Measurements from ENCODE around the gene HSF2BP.
"Not testable (repeated sequence)": the region's sequence is repeated elsewhere in the genome, so short reads cannot be mapped to it uniquely, and the experiment has no call there.

HSF2BP gene

DNA sequence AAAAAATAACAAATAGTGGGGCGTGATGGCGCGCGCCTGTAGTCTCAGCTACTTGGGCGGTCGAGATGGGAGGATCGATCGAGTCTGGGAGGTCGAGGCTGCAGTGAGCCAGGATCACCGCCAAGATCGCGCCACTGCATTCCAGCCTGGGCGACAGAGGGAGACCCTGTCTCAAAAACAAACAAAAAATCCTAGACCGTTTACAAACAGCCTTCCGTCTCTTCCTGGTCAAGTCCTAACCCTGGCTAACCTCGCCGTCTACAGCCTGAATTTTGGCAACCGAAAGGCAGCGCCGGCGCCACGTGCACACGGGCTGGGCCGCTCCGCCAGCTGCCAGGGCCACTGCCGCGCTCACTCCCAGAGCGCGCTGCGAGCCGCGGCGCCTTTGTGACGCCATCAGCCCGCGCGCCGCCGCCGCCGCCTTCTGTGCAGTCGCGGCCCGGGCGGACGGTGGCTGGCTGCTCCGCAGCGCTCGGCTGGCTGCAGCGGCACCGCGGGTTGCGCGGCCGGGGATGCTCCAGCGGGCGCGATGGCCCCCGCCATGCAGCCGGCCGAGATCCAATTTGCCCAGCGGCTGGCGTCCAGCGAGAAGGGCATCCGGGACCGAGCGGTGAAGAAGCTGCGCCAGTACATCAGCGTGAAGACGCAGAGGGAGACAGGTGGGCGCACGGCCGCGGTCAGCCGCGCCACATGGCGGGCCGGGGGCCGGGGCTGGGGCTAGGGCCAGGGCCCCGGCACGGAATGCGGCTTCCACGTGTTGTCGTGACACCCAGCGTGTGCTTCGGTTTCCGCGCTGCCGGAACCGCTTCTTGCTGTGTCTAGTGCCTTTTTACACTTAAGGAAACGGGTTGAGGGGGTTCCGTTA, at the start of gene HSF2BP, which contains the start of gene RRP1B:
Gene HSF2BP (minus strand): TSS at position 353 of the 865 bp plus-strand sequence. CDS start 1,392 bp downstream, outside the sequence.
Gene RRP1B (plus strand): TSS at position 425 of the 865 bp plus-strand sequence. CDS start 105 bp downstream, at position 530.
- peak; percentile 86 for DNase-seq (ENCODE audit: low read depth)

DNA sequence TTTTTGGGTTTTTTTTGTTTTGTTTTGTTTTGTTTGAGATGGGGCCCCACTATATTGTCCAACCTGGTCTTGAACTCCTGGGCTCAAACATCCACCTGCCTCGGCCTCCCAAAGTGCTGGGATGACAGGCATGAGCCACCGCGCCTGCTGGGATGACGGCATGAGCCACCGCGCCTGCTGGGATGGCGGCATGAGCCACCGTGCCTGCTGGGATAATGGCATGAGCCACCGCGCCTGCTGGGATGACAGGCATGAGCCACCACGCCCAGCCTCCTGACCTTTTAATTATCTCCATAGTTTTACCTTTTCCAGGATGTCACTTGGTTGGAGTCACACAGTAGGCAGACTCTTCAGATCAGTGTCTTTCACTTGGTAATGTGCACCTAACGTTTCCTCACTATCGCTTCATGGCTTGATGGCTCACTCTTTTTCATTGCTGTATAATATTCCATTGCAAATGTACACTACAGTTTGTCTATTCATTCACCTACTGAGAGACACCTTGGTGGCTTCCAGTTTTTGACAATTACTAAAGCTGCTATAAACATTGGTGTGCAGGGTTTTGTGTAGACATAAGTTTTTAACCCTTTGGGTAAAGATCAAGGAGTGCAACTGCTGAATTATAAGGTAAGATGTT, 49.6 kb upstream of the HSF2BP start:
- DNase-seq (ENCODE audit: low read depth) = no peak

DNA sequence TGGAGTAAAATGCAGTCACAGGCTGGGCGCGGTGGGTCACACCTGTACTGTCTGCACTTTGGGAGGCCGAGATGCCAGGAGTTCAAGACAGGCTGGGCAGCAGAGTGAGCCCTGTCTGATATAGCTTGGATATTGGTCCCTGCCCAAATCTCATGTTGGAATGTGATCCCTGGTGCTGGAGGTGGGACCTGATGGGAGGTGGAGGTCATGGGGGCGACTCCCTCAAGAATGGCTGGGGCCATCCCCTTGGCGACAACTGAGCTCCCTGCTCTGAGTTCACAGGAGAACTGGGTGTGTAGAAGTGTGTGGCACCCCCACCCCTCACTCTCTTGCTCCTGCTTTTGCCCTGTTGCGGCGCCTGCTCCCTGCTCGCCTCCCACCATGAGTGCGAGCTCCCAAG, 48.2 kb upstream of the HSF2BP start:
- DNase-seq (ENCODE audit: low read depth) = no peak

DNA sequence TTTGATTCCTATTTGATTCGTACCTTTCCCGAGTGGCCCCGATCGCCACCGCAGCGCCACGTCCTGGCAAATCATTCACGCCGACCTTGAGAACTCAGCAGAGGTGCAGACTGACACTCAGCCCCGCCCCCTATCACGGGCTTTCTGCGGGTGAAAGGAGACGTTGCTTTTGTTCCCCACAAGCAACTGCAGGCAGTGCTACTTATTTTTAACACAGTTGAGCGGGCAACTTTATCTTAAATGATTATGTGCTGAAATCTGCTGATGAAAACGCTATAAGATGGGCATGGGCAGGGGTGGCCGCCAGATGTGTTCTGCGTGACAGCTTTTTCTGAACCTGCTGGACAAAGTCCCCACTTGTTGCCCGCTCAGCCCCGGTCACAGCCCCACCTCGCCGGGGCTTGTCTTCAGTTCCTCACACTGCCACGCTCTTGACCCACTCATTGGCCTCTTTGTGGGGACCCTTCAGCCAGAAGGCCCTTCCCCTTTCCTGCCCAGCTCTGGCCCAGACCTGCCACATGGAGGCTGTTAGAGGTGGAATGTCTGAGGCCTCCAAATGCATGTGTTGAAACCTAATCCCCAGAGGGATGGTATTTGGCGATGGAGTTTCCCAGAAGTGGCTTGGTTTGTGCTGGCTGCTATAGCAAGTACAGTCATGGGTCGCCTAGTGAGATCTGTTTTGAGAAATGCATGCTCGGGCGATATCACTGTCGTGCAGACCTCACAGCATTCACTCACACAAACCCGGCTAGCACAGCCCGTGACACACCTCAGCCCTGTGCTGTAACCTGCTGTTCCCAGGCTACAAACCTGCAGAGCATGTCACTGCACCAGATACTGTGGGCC, 44.0 kb upstream of the HSF2BP start:
- DNase-seq (ENCODE audit: low read depth) = peak; percentile 18

DNA sequence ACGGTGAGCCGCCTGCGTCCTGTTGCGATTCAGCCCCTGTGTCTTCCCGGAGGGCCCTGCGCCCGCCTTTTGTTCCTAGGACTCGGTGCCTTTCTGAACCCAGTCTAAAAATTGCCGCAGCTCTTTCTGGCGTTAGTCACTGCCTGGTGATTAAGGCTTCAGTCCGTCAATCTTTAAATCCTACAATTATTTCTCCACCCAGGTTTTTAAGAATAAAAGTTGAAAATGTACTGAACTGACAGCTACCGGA, 43.4 kb upstream of the HSF2BP start:
- no peak for DNase-seq (ENCODE audit: low read depth)

DNA sequence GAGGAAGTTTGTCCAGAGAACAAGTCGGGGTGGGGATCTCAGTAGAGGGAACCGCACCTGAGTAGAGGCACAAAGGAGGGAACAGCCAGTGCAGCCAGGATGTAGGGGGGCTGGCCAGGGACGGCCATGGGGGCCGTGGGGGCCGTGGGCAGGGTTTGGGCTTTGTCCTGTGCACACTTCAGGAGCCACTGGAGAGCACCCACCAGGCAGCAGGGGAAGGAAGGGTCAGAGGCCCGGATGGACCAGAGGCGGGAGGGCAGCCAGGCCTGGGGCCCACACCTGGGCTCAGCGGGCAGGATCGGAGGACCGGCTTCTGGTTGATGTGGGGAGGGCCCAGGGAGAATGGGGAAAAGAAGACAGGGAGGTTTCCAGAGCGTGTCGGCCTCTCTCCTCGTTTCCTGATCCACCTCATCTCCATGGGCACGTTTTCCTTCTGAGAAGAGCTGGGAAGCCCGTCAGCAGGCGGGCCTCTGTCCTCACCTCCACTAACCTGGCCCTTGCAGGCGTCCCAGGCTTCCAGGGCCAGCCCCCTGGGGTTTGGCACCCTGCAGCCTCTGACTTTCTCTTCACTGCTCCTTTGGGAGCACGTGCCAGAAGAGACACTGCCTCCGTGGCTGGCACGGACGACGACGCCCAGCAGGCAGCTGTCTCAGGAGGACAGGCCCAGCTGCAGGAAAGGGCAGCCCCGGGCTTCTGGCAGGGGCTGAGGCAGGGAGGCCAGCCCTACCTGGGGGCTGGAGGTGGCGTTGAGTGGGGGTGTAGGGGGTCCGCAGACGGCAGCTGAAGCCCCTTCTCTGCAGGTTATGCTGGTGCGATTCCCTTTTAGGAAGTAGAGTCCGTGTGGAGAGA, 42.9 kb upstream of the HSF2BP start:
- DNase-seq (ENCODE audit: low read depth) = no peak

DNA sequence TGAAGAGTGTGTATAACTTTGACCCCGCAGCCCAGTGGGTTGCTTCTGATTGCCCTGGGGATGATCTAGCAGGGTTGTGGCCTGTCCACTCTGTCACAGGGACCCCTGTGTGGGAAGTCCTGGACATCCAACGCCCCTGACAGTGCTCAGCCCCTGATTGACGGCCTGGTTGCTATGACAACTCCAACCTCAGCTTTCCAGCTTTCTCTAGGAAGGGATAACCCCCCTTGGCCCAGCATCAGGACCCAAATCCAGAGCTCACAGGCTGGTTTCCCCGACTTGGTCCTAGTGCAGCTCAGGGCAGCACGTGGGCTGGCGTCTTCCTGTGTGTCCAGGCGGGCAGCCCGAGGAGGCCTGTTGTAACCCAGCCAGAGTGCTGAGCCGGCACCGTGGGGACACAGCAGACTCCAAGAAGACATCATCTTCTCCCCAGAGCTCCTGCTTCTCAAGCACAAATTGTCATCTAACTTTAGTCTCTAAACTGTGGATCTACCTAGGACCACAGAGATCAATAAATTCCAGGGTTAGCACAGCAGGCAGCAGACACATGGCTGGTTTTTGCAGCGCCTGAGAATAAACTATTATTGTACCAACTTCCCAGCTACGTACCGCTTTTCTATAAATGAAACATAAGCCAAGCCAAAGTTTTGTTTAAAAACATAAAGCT, 40.8 kb upstream of the HSF2BP start:
- DNase-seq (ENCODE audit: low read depth) = no peak

DNA sequence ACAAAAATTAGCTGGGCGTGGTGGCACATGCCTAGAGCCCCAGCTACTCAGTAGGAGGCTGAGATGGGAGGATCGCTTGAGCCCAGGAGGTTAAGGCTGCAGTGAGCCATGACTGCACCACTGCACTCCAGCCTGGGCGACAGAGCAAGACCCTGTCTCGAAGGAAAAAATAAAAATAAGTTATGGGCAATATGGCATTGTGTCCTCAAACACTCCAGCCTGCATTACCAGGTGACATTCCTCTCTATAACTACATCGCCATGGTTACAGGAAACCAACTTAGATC, 40.1 kb upstream of the HSF2BP start:
- not testable (repeated sequence) for DNase-seq (ENCODE audit: low read depth)

DNA sequence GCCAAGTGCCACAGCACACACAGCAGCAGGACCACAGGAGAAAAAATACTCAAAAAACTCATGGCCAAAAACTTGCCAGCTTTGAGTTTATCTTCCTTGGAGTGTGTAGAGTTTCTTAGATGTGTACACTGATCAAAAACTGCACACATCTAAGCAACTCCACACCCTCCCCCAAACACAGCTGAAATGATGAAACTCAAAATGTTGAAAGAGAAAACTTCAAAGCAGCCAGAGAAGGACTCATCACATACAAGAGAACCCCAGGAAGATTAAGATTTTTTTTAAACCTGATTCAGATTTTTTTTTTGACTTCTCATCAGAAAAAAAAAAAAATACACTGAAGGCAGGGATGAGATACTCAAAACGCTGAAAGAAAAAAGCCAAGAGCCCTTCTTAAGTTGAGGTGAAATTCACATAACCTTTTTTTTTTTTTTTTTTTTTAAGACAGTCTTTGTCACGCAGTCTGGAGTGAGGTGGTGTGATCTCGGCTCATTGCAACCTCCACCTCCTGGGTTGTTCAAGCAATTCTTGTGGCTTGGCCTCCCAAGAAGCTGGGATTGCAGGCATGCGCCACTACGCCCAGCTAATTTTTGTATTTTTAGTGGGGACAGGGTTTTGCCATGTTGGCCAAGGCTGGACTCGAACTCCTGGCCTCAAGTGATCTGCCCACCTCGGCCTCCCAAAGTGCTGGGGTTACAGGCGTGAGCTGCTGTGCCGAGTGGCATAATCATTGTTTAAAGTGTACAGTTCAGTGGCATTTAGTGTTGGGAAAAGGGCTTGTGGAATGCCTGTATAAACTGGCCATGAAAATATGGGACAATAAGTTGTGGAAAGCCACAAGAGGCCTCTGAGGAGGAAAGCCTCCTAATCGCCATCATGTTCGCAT, 38.7 kb upstream of the HSF2BP start:
- no peak for DNase-seq (ENCODE audit: low read depth)

DNA sequence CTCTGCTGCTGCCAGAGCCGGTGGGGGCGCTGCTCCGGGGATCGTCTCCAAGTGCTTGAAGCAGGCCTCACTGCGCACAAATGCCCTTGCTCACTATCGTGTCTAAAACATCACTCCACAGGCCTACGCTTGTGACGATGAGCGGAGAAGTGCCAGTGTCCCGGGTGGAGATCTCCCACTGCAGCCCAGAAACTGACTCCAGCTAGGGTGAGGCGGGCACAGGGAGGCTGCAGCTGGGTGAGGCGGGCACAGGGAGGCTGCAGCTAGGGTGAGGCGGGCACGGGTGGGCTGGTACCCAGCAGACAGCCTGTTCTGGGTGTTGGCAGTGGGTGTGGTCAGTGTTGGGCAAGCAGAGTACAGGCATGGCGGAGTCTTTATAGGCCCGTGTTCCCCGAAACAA, 36.9 kb upstream of the HSF2BP start:
- DNase-seq (ENCODE audit: low read depth) = no peak

DNA sequence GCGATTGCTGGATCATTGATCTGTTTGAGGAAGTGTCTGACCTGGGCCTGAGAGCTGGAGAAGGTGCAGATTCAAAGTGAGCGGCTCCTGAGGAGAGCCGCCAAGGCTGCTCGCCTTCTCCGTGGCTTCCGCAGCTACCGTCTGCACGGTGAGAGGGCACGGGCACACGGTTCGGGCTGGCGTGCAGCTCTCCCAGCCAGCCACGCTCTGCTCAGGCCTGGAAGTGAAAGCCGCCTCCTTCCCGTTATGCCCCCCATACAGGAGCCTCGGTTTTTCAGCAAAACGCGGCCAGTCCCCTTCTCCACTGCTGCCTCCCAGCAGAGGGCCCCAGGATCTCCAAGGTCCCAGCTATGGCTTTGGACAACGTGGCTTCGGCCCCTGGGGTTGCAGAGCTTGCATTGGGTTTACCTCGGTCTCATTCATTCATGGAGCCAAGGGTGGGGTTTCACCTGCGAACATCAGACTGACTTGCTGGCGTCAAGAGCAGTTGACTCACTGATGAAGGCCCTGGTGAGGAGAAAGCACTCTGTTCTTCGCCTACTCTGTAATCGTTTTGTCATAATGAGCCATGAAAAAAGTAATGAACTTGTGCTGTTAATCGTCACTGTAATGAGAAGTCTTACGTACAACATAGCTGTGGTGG, 35.3 kb upstream of the HSF2BP start:
- no peak for DNase-seq (ENCODE audit: low read depth)

DNA sequence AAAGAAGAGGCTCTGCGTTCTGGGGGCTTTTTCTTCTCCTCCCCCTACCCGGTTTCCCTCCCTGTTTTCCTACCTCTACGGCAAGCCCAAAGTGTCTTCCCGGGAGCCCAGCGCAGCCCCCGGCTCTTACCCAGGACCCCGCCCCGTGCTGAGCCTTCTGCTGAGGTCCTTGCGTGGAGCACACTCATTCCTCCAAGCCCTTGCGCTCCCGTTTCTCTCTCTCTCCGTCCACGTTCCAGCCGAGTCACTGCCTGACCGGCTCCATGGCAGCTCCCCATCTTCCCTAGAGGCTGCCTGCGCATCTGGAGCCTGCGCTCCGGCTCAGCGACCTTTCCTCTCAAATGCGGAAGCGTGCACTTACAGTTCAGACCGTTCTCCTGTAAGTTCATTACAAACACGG, 34.7 kb upstream of the HSF2BP start:
- no peak for DNase-seq (ENCODE audit: low read depth)

DNA sequence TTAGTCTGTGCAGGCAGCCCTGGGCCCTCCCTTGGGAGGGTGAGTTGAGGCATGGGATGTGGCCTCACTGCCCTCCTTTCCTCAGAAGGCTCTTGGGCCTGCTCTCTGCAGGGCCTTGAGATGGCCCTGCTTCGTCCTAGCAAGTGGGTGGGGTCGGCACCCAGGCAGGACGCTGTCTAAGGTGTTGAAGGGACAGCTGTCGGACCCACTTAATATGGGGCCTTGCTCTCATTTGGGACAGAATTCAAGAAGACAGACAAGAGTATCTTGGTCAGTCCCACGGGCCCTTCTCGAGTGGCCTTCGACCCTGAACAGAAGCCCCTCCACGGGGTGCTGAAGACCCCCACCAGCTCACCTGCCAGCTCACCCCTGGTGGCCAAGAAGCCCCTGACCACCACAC, 33.7 kb upstream of the HSF2BP start:
- no peak for DNase-seq (ENCODE audit: low read depth)

DNA sequence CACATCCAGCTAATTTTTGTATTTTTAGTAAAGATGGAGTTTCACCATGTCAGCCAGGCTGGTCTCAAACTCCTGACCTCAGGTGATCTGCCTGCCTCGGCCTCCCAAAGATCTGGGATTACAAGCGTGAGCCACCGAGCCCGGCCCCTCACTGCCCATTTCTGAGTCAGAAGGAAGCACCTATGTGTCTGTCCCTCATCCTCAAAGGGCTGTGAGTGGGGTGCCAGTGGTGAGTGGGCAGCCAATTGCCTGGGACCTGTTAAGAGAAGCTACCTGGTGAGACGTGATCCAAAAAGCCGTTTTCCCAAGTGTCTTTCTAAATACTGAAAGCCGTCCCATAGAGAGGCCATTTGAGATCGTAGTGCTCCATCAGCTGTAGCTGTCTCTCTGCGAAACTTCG, 32.5 kb upstream of the HSF2BP start:
- no peak for DNase-seq (ENCODE audit: low read depth)

DNA sequence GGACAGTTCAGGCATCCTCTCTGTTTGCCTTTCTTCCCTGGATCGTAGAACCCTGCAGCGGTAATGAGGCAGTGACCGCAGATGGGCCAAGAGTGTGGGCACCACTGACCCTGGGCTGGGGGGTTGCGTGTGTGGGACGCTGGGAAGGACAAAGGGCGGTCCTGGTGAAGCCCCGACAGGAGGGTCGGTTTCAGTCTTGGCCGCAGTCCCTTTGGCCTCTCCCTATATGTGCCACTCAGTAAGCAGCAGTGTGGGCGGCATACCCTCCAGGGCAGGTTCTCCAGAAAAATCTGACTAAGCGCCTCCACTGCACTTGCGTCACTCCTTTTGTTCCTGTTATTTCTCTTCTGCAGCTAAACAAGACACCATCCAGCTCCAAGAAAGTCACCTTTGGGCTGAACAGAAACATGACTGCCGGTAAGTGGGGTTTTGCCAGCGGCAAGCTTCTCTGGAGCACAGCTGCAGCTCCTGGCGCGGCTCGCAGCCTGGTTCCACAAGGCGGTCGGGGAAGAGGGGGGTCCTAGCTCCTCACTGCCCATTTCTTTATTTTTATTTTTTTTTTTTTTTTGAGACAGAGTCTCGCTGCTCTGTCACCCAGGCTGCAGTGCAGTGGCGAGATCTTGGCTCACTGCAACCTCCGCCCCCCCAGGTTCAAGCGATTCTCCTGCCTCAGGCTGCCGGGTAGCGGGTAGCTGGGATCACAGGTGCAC, 32.0 kb upstream of the HSF2BP start:
- no peak for DNase-seq (ENCODE audit: low read depth)

DNA sequence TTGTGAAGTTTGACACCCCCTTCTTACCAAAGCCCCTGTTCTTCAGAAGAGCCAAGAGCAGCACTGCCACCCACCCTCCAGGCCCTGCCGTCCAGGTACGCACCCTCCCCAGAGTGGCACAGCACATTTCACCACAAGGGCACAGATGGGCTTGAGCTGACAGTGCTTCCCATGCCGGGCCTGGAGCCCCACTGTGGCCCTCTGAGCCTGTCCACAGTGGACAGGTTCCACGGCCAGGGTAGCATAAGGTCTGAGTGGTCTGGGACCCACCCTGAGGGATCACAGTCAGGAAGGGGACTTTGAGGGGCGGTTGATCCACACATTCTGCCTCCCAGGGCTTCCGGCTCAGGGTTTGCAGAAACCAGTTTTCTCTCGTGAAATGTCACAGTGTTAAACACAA, 31.1 kb upstream of the HSF2BP start:
- no peak for DNase-seq (ENCODE audit: low read depth)

DNA sequence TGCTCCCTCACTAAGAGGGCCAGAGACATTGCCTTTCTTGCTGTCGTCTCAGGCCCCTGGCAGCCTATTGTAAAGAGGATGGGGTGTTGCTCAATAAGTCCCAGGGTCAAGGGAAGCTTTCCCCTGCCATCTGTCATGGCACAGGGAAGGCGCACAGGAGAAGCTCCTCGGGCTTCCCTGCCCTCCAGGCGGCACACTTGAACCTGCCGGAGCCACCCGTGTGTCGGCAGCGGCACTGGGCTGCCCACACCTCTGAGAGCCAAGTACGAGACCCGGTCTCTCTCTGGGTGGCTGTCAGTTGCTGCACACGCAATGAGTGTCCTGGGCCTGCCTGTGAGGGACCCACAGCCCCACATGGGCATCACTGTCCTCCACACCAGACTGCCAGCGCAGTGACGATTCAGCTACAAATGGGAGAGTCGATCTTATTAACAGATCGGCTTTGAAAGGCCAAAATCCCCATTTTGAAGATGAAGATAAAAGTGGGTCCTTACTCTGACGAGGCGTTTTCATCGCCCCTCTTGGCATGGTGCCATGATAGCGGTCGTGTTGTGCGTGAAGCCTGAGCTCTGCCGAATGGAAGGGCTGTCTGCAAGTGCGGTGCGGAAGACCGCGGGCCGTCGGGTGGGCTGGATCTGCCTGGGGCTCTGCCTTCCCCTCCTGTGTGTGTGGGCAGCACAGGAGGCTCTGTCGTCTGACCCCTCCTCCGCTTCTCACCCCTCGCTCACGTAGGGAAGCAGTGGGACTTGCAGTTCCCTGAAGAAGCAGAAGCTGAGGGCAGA, 30.5 kb upstream of the HSF2BP start:
- DNase-seq (ENCODE audit: low read depth) = no peak

DNA sequence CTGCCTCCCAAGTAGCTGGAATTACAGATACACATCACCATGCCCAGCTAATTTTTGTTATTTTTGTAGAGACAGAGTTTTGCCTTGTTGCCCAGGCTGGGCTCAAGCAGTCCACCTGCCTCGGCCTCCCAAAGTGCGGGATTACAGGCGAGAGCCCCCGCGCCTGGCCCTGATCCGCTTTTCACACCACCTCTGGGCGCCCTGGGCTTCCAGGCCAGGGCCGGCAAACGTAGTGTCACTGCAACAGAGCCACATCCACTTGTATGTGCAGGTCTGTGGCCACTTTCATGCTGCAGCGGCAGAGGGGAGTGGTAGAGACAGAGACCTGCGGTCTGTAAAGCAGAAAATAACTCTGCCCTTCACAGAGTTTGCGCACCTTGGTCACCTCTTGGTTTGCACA, 29.6 kb upstream of the HSF2BP start:
- no peak for DNase-seq (ENCODE audit: low read depth)

Data from activated T-cell treated with anti-CD3 and anti-CD28 coated beads for 48 hours (primary cell).